ENCODE data around the gene NAPA. TPM values are rescaled to one million over a fixed set of nuclear protein-coding genes. Genes with fewer than 3 reads are reported as not detected.

NAPA gene
- total and polyA plus RNA-seq, 2 of the 13 experiments (the other 11 are each of a cell fraction or from before 2014, with no cell fraction given), result 32.6 to 65.9 TPM

DNA sequence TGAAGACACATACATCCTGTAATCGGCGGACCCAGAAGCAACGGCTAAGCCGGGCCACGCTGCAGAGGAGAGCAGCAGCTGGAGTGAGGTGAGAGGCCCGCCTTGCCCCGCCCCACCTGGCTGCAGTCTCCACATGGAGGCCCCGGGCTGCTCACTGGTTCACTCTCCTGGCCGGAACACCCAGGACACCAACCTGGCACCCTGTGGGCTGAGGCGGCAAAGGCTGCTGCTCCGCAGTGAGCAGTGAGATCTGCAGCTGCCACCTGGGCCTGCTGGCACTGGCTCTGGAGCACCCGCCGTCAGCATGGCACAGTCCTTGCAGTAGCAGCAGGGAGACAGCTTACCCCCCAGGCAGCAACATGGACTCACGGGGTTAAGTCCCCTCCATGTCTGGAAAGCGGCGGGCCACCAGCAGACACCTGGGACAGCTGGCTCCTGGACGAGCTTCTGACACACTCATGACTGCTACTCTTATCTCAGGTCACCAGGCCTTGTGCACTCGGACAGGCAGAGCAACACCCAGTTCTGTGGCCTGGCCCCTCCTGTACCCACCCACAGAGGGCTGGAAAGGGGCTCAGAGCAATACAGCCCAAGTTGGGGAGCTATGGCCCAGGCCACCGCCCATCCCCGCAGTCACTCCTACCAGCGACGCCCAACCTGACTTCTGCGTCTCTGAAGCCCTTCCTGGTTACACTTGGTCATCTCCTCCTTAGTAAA lies 17.7 kb downstream of the NAPA start (continued):
- TF ChIP-seq, protein P1, sequence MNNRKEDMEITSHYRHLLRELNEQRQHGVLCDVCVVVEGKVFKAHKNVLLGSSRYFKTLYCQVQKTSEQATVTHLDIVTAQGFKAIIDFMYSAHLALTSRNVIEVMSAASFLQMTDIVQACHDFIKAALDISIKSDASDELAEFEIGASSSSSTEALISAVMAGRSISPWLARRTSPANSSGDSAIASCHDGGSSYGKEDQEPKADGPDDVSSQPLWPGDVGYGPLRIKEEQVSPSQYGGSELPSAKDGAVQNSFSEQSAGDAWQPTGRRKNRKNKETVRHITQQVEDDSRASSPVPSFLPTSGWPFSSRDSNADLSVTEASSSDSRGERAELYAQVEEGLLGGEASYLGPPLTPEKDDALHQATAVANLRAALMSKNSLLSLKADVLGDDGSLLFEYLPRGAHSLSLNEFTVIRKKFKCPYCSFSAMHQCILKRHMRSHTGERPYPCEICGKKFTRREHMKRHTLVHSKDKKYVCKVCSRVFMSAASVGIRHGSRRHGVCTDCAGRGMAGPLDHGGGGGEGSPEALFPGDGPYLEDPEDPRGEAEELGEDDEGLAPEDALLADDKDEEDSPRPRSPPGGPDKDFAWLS (CRISPR knock-in tag; IDR thresholded peaks at IDR 0.05; ENCODE audit: borderline replicate concordance), result no peak
- TF ChIP-seq ZNF136 (CRISPR knock-in tag; IDR thresholded peaks at IDR 0.05; ENCODE audit: low read depth), result no peak
- TF ChIP-seq SMAD1 (CRISPR knock-in tag; IDR thresholded peaks at IDR 0.05; ENCODE audit: borderline replicate concordance, low read depth), result no peak

DNA sequence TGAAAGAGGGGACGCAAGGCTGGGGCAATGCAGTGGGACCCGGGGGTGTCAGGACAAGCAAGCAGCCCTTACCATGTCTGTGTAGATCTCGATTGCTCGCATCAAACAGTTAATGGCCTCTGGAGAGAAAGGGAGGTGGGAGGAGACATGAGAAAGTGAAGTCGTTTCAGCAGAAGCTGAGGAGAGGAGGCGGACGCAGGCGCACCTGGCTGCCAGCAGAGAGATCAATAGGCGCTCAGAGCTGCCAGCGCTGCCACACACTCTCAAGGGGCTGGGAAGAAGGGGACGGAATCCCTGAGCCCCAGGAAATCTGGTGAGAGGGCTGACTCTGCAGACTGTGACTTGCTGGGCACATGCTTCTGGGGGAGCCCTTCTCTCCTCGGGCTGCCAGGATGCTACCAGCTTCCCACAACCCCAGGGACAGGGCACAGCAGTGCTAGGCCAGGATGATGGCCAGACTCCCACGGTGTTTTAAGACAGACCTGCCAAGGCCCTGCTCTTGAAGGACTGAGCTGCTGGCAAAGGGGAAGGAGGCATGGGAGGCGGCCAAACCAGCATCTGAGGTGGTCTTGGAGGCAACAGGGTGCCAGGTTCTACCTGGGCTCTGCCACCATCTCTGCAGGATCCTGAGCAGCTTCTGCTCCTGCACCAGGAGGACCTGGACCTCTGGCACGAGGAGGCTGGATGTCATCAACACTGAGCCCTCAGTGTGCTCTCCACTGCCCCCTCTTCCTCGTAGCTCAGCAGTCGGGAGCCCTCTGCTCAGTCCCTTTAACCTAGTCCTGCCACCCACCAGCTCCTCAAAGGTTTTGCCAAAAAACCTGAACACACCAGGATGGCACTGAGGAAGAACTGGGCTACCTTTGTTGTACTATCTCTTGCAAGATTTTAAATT lies 19.1 kb downstream of the NAPA start:
- H3K4me1 ChIP-seq (ENCODE audit: insufficient read depth, low read length), result no peaks in the 10 kb centered on the region
- DNase-seq (ENCODE audit: low spot score) (no peak), FAIRE-seq (no peak), ATAC-seq (no peak)
- H3K4me3 ChIP-seq (replicated peaks in 1 of 3; ENCODE audit: insufficient read depth in 1 of 3, low read depth in 2 of 3, low read length in 3 of 3), result no peak overlapping the region
- H3K27ac ChIP-seq (ENCODE audit: extremely low read length, insufficient read depth, low read length), result no peak overlapping the region
- no peak overlapping the region for H3K9ac ChIP-seq (ENCODE audit: insufficient read depth, low read depth, low read length)
- no peaks in the 10 kb centered on the region for H3K9me3 ChIP-seq (ENCODE audit: low read length)
- no peak for TF ChIP-seq PHF5A (CRISPR knock-in tag; IDR thresholded peaks at IDR 0.05; ENCODE audit: low read depth, unreplicated experiment)
- TF ChIP-seq, protein P2, sequence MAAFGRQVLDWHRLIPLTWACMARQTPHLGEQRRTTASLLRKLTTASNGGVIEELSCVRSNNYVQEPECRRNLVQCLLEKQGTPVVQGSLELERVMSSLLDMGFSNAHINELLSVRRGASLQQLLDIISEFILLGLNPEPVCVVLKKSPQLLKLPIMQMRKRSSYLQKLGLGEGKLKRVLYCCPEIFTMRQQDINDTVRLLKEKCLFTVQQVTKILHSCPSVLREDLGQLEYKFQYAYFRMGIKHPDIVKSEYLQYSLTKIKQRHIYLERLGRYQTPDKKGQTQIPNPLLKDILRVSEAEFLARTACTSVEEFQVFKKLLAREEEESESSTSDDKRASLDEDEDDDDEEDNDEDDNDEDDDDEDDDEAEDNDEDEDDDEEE (CRISPR knock-in tag; IDR thresholded peaks at IDR 0.05), result no peak
- no peak for TF ChIP-seq ARNT (IDR thresholded peaks at IDR 0.05)
- no peak for TF ChIP-seq KLF6 (CRISPR knock-in tag; IDR thresholded peaks at IDR 0.05)
- ChIA-PET CTCF (ENCODE audit: low intra/inter-chr PET ratio, low total read pairs) (no interaction called here), POLR2A (no interaction called here)
- H2AFZ ChIP-seq (ENCODE audit: low read length), result no peak overlapping the region
- 96% methylated on average over 11 of the region's 17 CpGs for WGBS (ENCODE audit: low lambda C conversion rate)
- no peak overlapping the region for H3K4me2 ChIP-seq (ENCODE audit: low read depth, low read length)
- no peaks in the 10 kb centered on the region for H3K27me3 ChIP-seq (ENCODE audit: control insufficient read depth in 1 of 2, insufficient read depth in 2 of 2, low read length in 2 of 2)
- no TSS peak for BruUV-seq (replicated peaks)
- no peaks in the 10 kb centered on the region for H3K79me2 ChIP-seq (ENCODE audit: insufficient read depth, low read length)
- in situ Hi-C loops (cut with HindIII; ENCODE audit: extremely low pct_ligation_motif_present, low pct_unique_long_range_greater_than_20kb) (no loop called here), intact Hi-C loops (cut with micrococcal nuclease; ENCODE audit: unreplicated experiment) (no loop called here)
- H4K20me1 ChIP-seq (ENCODE audit: insufficient read depth, low read length), result no peaks in the 10 kb centered on the region
- H3K36me3 ChIP-seq (replicated peaks in 1 of 2; ENCODE audit: control insufficient read depth in 1 of 2, insufficient read depth in 2 of 2, low read length in 2 of 2), result peaks cover 6 to 9% of the 10 kb centered on the region in 2 experiments; a peak in 4 of 5 replicates
